Heart left ventricle (tissue), 13 donors: Measurements from ENCODE around the gene NREP.

Experiments used
- CTCF ChIP-seq, 12 donors: fragments of 200-600 bp; sonication (generic) in 4 of 12; IDR thresholded peaks; one replicate each; pipeline versions ENCODE4 v1.5.0 to v1.8.0; 2018 to 2022; ENCODE audit warnings: antibody characterized with exemption in 12 of 12, mild to moderate bottlenecking in 5 of 12
- POLR2A ChIP-seq, 2 donors: fragments of 450-650 bp; IDR thresholded peaks; one replicate each; pipeline ENCODE4 v1.6.1; 2017; ENCODE audit warnings: antibody characterized with exemption in 2 of 2, mild to moderate bottlenecking in 2 of 2, moderate library complexity in 2 of 2
- donor health status: ischemic (EF 13 %, LVEDD 7.1; RV severe dilation, severe dysfunction).
- donor health status: DM: no; HTN: yes; CAD: no.
- donor health status: DM: no; HTN: no; CAD: no.
- donor health status: ischemic (EF 25% LVEDD 6.9; RV normal size, moderate dysfunction).
- donor health status: ischemic (EF 25% LVEDD 5.7; RV mildly dilated, moderate dysfunction).
- donor health status: ischemic (EF 35%, LVEDD 5.7; RV mildly dilated, moderate dysfunction).
- donor health status: nonischemic (EF 11% LVEDD 7.7; RV severe dilation, severe dysfunction).
- donor health status: DM: yes; HTN: yes; CAD: no.
- donor health status: PGD.
- donor health status: ischemic (EF 29% LVEDD 5.4; RV normal size, mild dysfunction).
- donor health status: nonischemic (EF 23%, LVEDD 6.1; RV moderate dilation, normal function).

GRCh38 chr5:111742177-111742994, 14.6 kb downstream of the NREP start:
- no peak for TF ChIP-seq CTCF (IDR thresholded peaks at IDR 0.05)
- TF ChIP-seq POLR2A (IDR thresholded peaks at IDR 0.05): no peak
